ENCODE measurements around the gene FOXJ1. TPM values are rescaled to one million over a fixed set of nuclear protein-coding genes. Genes with fewer than 3 reads are reported as not detected.

Gene FOXJ1
- total RNA-seq, 1 donor from 2014 or later, result not detected

- Histone ChIP-seq H3K27me3 (peaks cover 20% of the 10 kb centered on the region), H3K4me1 (peaks cover 13 to 17% of the 10 kb centered on the region in 2 donors)
- TF ChIP-seq, protein P1, sequence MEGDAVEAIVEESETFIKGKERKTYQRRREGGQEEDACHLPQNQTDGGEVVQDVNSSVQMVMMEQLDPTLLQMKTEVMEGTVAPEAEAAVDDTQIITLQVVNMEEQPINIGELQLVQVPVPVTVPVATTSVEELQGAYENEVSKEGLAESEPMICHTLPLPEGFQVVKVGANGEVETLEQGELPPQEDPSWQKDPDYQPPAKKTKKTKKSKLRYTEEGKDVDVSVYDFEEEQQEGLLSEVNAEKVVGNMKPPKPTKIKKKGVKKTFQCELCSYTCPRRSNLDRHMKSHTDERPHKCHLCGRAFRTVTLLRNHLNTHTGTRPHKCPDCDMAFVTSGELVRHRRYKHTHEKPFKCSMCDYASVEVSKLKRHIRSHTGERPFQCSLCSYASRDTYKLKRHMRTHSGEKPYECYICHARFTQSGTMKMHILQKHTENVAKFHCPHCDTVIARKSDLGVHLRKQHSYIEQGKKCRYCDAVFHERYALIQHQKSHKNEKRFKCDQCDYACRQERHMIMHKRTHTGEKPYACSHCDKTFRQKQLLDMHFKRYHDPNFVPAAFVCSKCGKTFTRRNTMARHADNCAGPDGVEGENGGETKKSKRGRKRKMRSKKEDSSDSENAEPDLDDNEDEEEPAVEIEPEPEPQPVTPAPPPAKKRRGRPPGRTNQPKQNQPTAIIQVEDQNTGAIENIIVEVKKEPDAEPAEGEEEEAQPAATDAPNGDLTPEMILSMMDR (IDR thresholded peaks at IDR 0.05), result no peak
These were observed 3.5 kb downstream of the FOXJ1 start for GRCh38 chr17:76137351-76138233.

DNA sequence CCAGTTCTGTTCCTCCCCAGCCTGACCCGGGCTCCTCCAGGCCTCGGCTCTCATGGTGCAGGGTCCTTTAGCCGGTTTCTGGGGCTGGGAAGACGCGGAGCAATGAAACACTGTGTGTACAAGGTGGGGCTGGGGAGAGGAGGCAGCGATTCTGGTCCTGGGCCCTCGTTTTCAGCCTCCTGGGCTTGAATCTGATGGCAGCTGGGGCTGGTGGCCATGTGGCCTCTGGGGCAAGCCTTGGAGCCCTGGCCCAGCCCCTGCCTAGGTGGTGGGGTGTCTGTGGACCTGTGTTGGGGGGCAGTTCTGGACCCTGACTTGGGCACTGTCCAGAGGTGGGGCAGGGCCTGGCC is 4.1 kb downstream of the FOXJ1 start:
- Histone ChIP-seq H3K36me3 (no peaks in the 10 kb centered on the region), H3K4me1 (peaks cover 13 to 17% of the 10 kb centered on the region in 2 donors), H3K27me3 (peaks cover 20% of the 10 kb centered on the region), H3K9me3 (no peaks in the 10 kb centered on the region), H3K27ac (no peak overlapping the region), H3K4me3 (no peak overlapping the region)
- intact Hi-C loops (cut with DNase I), result no loop called here
- TF ChIP-seq, protein P1 (IDR thresholded peaks at IDR 0.05), result no peak
- DNase-seq (ENCODE audit: low spot score in 2 of 2), result peak in 1 of 2 donors; percentile 61

More at GRCh38 chr17:76137351-76138233, 3.5 kb downstream of the FOXJ1 start:
- Histone ChIP-seq H3K36me3 (no peaks in the 10 kb centered on the region), H3K9me3 (no peaks in the 10 kb centered on the region), H3K27ac (no peak overlapping the region), H3K4me3 (peak overlapping the region in 1 of 2 donors; percentile 11)
- intact Hi-C loops (cut with DNase I), result no loop called here
- no peak for DNase-seq (ENCODE audit: low spot score in 2 of 2)

GRCh38 chr17:76136276-76137000 is 4.6 kb downstream of the FOXJ1 start:
- peaks cover 13 to 16% of the 10 kb centered on the region in 2 donors for H3K4me1 ChIP-seq
- no peaks in the 10 kb centered on the region for H3K9me3 ChIP-seq
- H3K27ac ChIP-seq, result no peak overlapping the region
- H3K27me3 ChIP-seq, result peaks cover 20% of the 10 kb centered on the region
- peak in 1 of 2 donors; percentile 38 for DNase-seq (ENCODE audit: low spot score in 2 of 2)
- TF ChIP-seq, protein P1 (IDR thresholded peaks at IDR 0.05), result no peak
- intact Hi-C loops (cut with DNase I), result no loop called here
- no peaks in the 10 kb centered on the region for H3K36me3 ChIP-seq
- H3K4me3 ChIP-seq, result no peak overlapping the region

DNA sequence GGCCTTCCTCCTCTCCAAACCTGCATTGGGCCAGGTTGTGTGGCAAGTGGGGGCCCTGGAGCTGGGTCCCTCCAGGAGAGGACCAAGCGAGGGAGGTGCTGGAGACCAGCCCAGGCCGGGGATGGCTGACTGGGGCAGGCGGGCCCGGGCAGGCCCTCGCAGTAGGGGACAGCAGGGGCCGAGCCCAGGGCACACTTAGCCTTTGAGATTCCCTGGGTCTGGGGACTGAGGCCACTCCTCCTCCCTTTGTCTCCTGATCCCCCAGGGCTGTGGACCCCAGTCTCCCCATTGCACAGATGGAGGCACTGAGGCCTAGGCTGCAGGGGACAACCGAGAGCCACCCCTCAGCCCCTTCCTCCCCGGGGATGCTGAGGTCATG is 5.2 kb downstream of the FOXJ1 start:
- TF ChIP-seq, protein P1 (IDR thresholded peaks at IDR 0.05), result no peak
- H3K27me3 ChIP-seq, result peaks cover 20% of the 10 kb centered on the region
- H3K27ac ChIP-seq, result no peak overlapping the region
- H3K36me3 ChIP-seq, result no peaks in the 10 kb centered on the region
- no peak for DNase-seq (ENCODE audit: low spot score in 2 of 2)
- intact Hi-C loops (cut with DNase I), result no loop called here
- no peak overlapping the region for H3K4me3 ChIP-seq
- H3K4me1 ChIP-seq, result peaks cover 10 to 11% of the 10 kb centered on the region in 2 donors
- no peaks in the 10 kb centered on the region for H3K9me3 ChIP-seq

DNA sequence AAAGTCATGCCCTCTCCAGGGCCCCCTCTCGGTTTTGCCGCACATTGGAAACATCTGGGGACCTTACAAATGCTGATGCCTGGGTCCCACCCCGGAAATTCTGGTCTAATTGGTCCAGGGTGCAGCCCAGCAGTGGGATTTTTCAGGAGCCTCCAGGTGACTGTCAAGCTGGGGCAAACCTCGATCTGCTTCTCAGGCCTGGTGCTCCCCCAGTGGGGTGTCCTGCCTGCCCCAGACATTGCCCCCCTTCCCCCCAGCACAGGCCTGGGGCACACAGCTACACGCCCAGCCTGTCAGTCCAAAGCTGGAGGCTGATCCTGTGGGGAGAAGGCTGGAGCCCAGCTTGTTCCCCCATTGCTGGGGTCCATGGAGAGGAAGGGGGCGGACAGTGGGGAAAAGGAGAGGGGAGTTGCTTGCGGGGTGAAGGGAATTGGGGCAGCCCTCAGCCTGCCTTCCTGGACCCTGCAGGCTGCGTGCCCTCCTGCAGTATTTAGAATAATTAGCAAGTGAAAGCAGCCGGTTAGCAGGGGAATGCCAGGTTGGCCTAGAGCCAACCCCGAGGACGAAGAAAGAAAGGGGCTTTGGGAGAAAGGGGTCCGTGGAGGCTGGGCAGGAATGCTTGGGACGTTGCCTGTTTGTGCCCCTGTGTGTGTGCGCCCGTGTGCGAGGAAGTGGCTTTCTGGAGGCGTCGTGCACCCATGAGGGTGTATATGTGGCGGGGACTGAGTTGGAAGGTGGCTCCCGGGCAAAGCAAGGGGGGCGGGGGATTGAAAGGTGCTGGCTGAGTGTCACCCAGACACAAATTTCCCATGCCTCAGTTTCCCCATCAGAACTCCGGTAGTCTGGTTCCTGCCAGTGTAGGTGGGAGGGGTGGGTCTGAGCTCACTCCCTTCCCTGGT is 5.9 kb downstream of the FOXJ1 start:
- DNase-seq (ENCODE audit: low spot score in 2 of 2), result no peak
- H3K36me3 ChIP-seq, result no peaks in the 10 kb centered on the region
- peaks cover 15% of the 10 kb centered on the region for H3K27me3 ChIP-seq
- intact Hi-C loops (cut with DNase I), result no loop called here
- no peaks in the 10 kb centered on the region for H3K9me3 ChIP-seq
- peaks cover 5 to 6% of the 10 kb centered on the region in 2 donors for H3K4me1 ChIP-seq
- H3K27ac ChIP-seq, result no peak overlapping the region
- TF ChIP-seq, protein P1 (IDR thresholded peaks at IDR 0.05), result no peak
- H3K4me3 ChIP-seq, result no peak overlapping the region

Measured in ascending aorta (tissue), 2 donors.